Raji (cell line): ENCODE measurements around the gene PMFBP1.

Experiments used
- POLR2A ChIP-seq: IDR thresholded peaks from 2 replicates; pipeline ENCODE4 v1.6.1; 2011; ENCODE audit warnings: low read depth, low read length, control low read depth; ENCODE audit not compliant: insufficient read depth

The PMFBP1 gene

GRCh38 chr16:72164691-72165090 is 7.3 kb downstream of the PMFBP1 start:
- TF ChIP-seq POLR2A, result no peak

GRCh38 chr16:72162105-72162692 is 9.8 kb downstream of the PMFBP1 start:
- TF ChIP-seq POLR2A, result no peak

DNA sequence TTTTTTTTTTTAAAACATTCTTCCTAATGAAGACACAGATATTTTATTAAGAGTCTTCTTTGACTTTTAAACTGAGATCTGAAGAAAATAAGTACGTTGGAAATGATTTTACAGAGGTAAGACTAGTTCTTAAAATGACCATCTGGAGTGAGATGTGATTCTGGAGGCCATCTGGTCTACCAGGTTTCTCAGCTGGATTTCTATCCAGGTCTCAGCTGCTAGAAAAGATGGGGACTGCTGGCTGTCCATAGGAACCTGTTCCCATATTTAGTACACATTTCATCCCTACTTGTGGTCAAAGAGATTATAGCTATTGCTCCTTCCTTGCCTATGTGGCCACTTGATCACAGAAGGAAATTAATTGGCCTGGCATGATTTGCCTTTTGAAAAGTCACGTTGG is 12.2 kb downstream of the PMFBP1 start:
- TF ChIP-seq POLR2A, result no peak

- TF ChIP-seq POLR2A, result no peak
Observed at GRCh38 chr16:72159386-72159785, 12.6 kb downstream of the PMFBP1 start.

GRCh38 chr16:72149676-72150464 is 22.1 kb downstream of the PMFBP1 start:
- TF ChIP-seq POLR2A, result no peak

GRCh38 chr16:72142476-72142875 is 29.5 kb downstream of the PMFBP1 start:
- TF ChIP-seq POLR2A, result no peak

- no peak for TF ChIP-seq POLR2A
Observed at GRCh38 chr16:72139908-72140307, 32.0 kb downstream of the PMFBP1 start.

GRCh38 chr16:72138064-72138572 is 33.8 kb downstream of the PMFBP1 start:
- no peak for TF ChIP-seq POLR2A

GRCh38 chr16:72137380-72138063 is 34.4 kb downstream of the PMFBP1 start:
- no peak for TF ChIP-seq POLR2A

GRCh38 chr16:72134507-72134906 is 37.4 kb downstream of the PMFBP1 start:
- TF ChIP-seq POLR2A, result no peak

GRCh38 chr16:72132726-72133125 is 39.2 kb downstream of the PMFBP1 start:
- no peak for TF ChIP-seq POLR2A

DNA sequence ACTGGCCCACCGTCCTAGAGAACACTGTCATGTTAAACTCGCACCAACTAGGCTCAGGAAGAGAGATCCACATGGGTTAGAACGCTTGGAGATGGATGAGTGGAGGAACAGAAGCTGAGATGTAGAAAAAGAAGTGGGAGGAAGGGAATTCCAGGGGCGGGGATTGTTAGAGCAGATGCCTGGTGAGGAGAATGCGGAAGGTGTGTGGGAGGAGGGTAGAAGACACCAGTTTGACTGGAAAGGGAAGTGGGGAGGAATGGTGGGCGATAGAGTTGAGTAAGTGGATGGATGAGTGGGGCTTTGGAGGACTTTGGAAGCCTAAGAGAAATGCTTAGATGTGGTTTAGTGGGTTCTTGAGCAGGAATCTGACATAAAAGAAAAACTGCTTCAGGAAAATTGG is 40.9 kb downstream of the PMFBP1 start:
- no peak for TF ChIP-seq POLR2A

- no peak for TF ChIP-seq POLR2A
Observed at GRCh38 chr16:72129976-72130656, 41.8 kb downstream of the PMFBP1 start.

- TF ChIP-seq POLR2A, result no peak
Observed at GRCh38 chr16:72128701-72129100, 43.3 kb downstream of the PMFBP1 start.

DNA sequence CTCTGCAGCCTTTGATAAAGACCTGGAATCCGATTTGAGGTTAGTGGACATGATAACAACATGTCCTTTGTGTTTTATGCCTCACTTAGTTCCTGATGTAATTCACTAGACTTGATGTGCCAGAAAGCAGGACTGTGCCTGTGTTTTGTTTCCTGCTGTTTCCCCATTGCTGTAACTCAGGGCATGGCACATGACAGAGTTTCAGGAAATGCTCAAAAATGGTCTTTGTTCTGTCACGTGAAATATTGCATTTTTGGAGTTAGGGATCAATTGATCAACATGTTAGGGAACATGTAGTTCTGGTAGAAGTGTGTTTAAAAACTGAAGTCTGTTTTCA is 45.6 kb downstream of the PMFBP1 start:
- TF ChIP-seq POLR2A, result no peak
